ENCODE measurements around the gene CXCL14.

CXCL14 gene

GRCh38 chr5:135578685-135579341, at the start of gene CXCL14:
CXCL14 (minus strand) TSS chr5:135578991; CDS start chr5:135578778, 213 bp downstream.
- DNase-seq: peak in 1 of 2 donors; percentile 41

- DNase-seq: no peak
Measured at GRCh38 chr5:135626636-135627035, 47.8 kb upstream of the CXCL14 start.

- DNase-seq: no peak
Measured at GRCh38 chr5:135625961-135626360, 47.2 kb upstream of the CXCL14 start.

- no peak for DNase-seq
Measured at GRCh38 chr5:135625486-135625885, 46.7 kb upstream of the CXCL14 start.

- DNase-seq: no peak
Measured at GRCh38 chr5:135625061-135625460, 46.3 kb upstream of the CXCL14 start.

GRCh38 chr5:135623186-135623715, 44.5 kb upstream of the CXCL14 start:
- DNase-seq: no peak

GRCh38 chr5:135615581-135616260, 36.9 kb upstream of the CXCL14 start:
- no peak for DNase-seq

GRCh38 chr5:135615171-135615570, 36.4 kb upstream of the CXCL14 start:
- DNase-seq: no peak

- no peak for DNase-seq
Measured at GRCh38 chr5:135609981-135610380, 31.2 kb upstream of the CXCL14 start.

GRCh38 chr5:135608761-135609443, 30.1 kb upstream of the CXCL14 start:
- DNase-seq: no peak

- DNase-seq: no peak
Measured at GRCh38 chr5:135608361-135608760, 29.6 kb upstream of the CXCL14 start.

- no peak for DNase-seq
Measured at GRCh38 chr5:135606431-135606830, 27.6 kb upstream of the CXCL14 start.

GRCh38 chr5:135605221-135605620, 26.4 kb upstream of the CXCL14 start:
- no peak for DNase-seq

- no peak for DNase-seq
Measured at GRCh38 chr5:135604056-135604455, 25.3 kb upstream of the CXCL14 start.

GRCh38 chr5:135602882-135603721, 24.3 kb upstream of the CXCL14 start:
- no peak for DNase-seq

- no peak for DNase-seq
Measured at GRCh38 chr5:135601466-135601865, 22.7 kb upstream of the CXCL14 start.

- no peak for DNase-seq
Measured at GRCh38 chr5:135600971-135601381, 22.2 kb upstream of the CXCL14 start.

- DNase-seq: no peak
Measured at GRCh38 chr5:135600152-135600570, 21.4 kb upstream of the CXCL14 start.

- DNase-seq: no peak
Measured at GRCh38 chr5:135599421-135600151, 20.8 kb upstream of the CXCL14 start.

- DNase-seq: no peak
Measured at GRCh38 chr5:135598691-135599395, 20.1 kb upstream of the CXCL14 start.

- no peak for DNase-seq
Measured at GRCh38 chr5:135596788-135597187, 18.0 kb upstream of the CXCL14 start.

All from stimulated activated CD4-positive, alpha-beta T cell treated with anti-CD3 and anti-CD28 coated beads, Interleukin-2, amount 100 ng/mL, for 24 hours (primary cell).